Loucy (cell line): ENCODE data around the gene BTBD9.

ENCODE experiments used
- EZH2phosphoT487 ChIP-seq: fragments of 200-600 bp; IDR thresholded peaks from 2 replicates; pipeline ENCODE4 v1.6.1; 2018; ENCODE audit warnings: antibody characterized with exemption, mild to moderate bottlenecking, moderate library complexity, borderline replicate concordance
- TF ChIP-seq, protein P1 (sequence below): fragments of 200-600 bp; sonication (generic); conservative IDR thresholded peaks from 2 replicates; pipeline ENCODE4 v1.5.1; 2014; ENCODE audit warnings: mild to moderate bottlenecking, antibody characterized with exemption, low read length

DNA sequence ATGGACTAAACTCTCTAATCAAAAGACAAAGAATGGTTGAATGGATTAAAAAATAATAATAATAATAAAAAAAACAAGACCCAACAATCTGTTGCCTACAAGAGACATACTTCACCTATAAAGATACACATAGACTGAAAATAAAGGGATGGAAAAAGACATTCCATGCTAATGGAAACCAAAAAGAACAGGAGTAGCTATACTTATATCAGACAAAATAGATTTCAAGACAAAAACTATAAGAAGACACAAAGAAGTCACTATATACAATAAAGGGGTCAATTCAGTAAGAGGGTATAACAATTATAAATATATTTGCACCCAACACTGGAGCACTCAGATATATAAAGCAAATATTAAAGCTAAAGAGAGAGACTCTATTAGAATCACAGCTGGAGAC, 106.7 kb downstream of the BTBD9 start:
- TF ChIP-seq, protein P1, sequence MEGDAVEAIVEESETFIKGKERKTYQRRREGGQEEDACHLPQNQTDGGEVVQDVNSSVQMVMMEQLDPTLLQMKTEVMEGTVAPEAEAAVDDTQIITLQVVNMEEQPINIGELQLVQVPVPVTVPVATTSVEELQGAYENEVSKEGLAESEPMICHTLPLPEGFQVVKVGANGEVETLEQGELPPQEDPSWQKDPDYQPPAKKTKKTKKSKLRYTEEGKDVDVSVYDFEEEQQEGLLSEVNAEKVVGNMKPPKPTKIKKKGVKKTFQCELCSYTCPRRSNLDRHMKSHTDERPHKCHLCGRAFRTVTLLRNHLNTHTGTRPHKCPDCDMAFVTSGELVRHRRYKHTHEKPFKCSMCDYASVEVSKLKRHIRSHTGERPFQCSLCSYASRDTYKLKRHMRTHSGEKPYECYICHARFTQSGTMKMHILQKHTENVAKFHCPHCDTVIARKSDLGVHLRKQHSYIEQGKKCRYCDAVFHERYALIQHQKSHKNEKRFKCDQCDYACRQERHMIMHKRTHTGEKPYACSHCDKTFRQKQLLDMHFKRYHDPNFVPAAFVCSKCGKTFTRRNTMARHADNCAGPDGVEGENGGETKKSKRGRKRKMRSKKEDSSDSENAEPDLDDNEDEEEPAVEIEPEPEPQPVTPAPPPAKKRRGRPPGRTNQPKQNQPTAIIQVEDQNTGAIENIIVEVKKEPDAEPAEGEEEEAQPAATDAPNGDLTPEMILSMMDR = no peak
- TF ChIP-seq EZH2phosphoT487 = no peak
